ENCODE measurements around the gene ANAPC16. TPM values are rescaled to one million over a fixed set of nuclear protein-coding genes. Genes with fewer than 3 reads are reported as not detected.
"Not testable (repeated sequence)": the region's sequence is repeated elsewhere in the genome, so short reads cannot be mapped to it uniquely, and the experiment has no call there.

ANAPC16 gene
- total RNA-seq, 1 donor from 2014 or later: 113 TPM

GRCh38 chr10:72223743-72224101 lies 7.9 kb downstream of the ANAPC16 start:
- peak; percentile 60 to 65 for ATAC-seq
- Histone ChIP-seq H3K9me3 (no peaks in the 10 kb centered on the region), H3K4me3 (no peak overlapping the region), H3K4me1 (peaks cover 40% of the 10 kb centered on the region), H3K27ac (peak overlapping the region; percentile 69), H3K27me3 (ENCODE audit: low read depth) (no peaks in the 10 kb centered on the region), H3K36me3 (peaks cover 55% of the 10 kb centered on the region)
- intact Hi-C loops (cut with DNase I): no loop called here
- no peak for TF ChIP-seq CTCF (IDR thresholded peaks at IDR 0.05)
- DNase-seq: no peak

GRCh38 chr10:72224191-72224590 lies 8.4 kb downstream of the ANAPC16 start:
- Histone ChIP-seq H3K4me1 (peaks cover 39% of the 10 kb centered on the region), H3K36me3 (peaks cover 55% of the 10 kb centered on the region), H3K27ac (peak overlapping the region; percentile 69)
- H3K27me3 ChIP-seq (ENCODE audit: low read depth); ATAC-seq; H3K9me3 ChIP-seq; intact Hi-C loops (cut with DNase I); DNase-seq; H3K4me3 ChIP-seq: not testable (repeated sequence)

GRCh38 chr10:72226418-72227027 lies 10.7 kb downstream of the ANAPC16 start:
- ATAC-seq (no peak), DNase-seq (no peak)
- no peak for TF ChIP-seq CTCF (IDR thresholded peaks at IDR 0.05)
- H3K4me3 ChIP-seq: no peak overlapping the region
- no peaks in the 10 kb centered on the region for H3K9me3 ChIP-seq
- H3K27me3 ChIP-seq (ENCODE audit: low read depth): no peaks in the 10 kb centered on the region
- no peak overlapping the region for H3K27ac ChIP-seq
- intact Hi-C loops (cut with DNase I): no loop called here
- H3K4me1 ChIP-seq: peaks cover 48% of the 10 kb centered on the region
- peaks cover 58% of the 10 kb centered on the region for H3K36me3 ChIP-seq

- Histone ChIP-seq H3K36me3 (peaks cover 70% of the 10 kb centered on the region), H3K27ac (peak overlapping the region; percentile 46), H3K4me3 (no peak overlapping the region), H3K27me3 (ENCODE audit: low read depth) (no peaks in the 10 kb centered on the region), H3K9me3 (no peaks in the 10 kb centered on the region), H3K4me1 (peaks cover 44% of the 10 kb centered on the region)
- no peak for TF ChIP-seq CTCF (IDR thresholded peaks at IDR 0.05)
- ATAC-seq: no peak
- intact Hi-C loops (cut with DNase I): no loop called here
- no peak for DNase-seq
Observed at GRCh38 chr10:72227826-72228225, 12.0 kb downstream of the ANAPC16 start.

GRCh38 chr10:72228318-72228751 lies 12.5 kb downstream of the ANAPC16 start:
- intact Hi-C loops (cut with DNase I): no loop called here
- no peak overlapping the region for H3K4me3 ChIP-seq
- TF ChIP-seq CTCF (IDR thresholded peaks at IDR 0.05): no peak
- H3K4me1 ChIP-seq: peaks cover 39% of the 10 kb centered on the region
- H3K27me3 ChIP-seq (ENCODE audit: low read depth): no peaks in the 10 kb centered on the region
- DNase-seq (no peak), ATAC-seq (no peak)
- H3K36me3 ChIP-seq: peaks cover 75% of the 10 kb centered on the region
- H3K27ac ChIP-seq: peak overlapping the region; percentile 46
- H3K9me3 ChIP-seq: no peaks in the 10 kb centered on the region
